Hepatocyte (in vitro differentiated cells): Measurements from ENCODE around the gene RPP30. TPM values are rescaled to one million over a fixed set of nuclear protein-coding genes. Genes with fewer than 3 reads are reported as not detected.

Experiments used
- DNase-seq: peaks from one replicate; pipeline ENCODE4 v3.0.0-alpha.2; 2016; ENCODE audit warnings: low spot score
- H2AFZ ChIP-seq: fragments of 200-600 bp; sonication (generic); 2 replicates; pipeline ENCODE4 v1.6.0; 2016; ENCODE audit warnings: antibody characterized with exemption, mild to moderate bottlenecking
- H3K27ac ChIP-seq: fragments of 200-600 bp; sonication (generic); 2 replicates; pipeline ENCODE4 v1.5.1; 2016; ENCODE audit warnings: mild to moderate bottlenecking
- H3K27me3 ChIP-seq: fragments of 200-600 bp; sonication (generic); 2 replicates; pipeline ENCODE4 v1.6.1; 2016
- H3K36me3 ChIP-seq: fragments of 200-600 bp; sonication (generic); replicated peaks from 2 replicates; pipeline ENCODE4 v1.5.1; 2016; ENCODE audit warnings: low read depth; ENCODE audit not compliant: insufficient read depth
- H3K4me1 ChIP-seq: fragments of 200-600 bp; sonication (generic); 2 replicates; pipeline ENCODE4 v1.5.1; 2016; ENCODE audit warnings: mild to moderate bottlenecking, moderate library complexity; ENCODE audit not compliant: insufficient read depth
- H3K4me2 ChIP-seq: fragments of 200-600 bp; sonication (generic); 2 replicates; pipeline ENCODE4 v1.6.0; 2016
- H3K4me3 ChIP-seq: fragments of 200-600 bp; sonication (generic); 2 replicates; pipeline ENCODE4 v1.5.1; 2016; ENCODE audit warnings: mild to moderate bottlenecking
- H3K79me2 ChIP-seq: fragments of 200-600 bp; sonication (generic); 2 replicates; pipeline ENCODE4 v1.6.0; 2017; ENCODE audit warnings: mild to moderate bottlenecking
- H3K9me2 ChIP-seq: fragments of 200-600 bp; sonication (generic); replicated peaks from 2 replicates; pipeline ENCODE4 v1.6.0; 2017; ENCODE audit warnings: mild to moderate bottlenecking; ENCODE audit not compliant: insufficient read depth
- H3K9me3 ChIP-seq: fragments of 200-600 bp; sonication (generic); 2 replicates; pipeline ENCODE4 v1.5.1; 2016; ENCODE audit warnings: low read depth, mild to moderate bottlenecking
- H4K20me1 ChIP-seq: fragments of 200-600 bp; sonication (generic); 2 replicates; pipeline ENCODE4 v1.6.0; 2016; ENCODE audit warnings: mild to moderate bottlenecking; ENCODE audit not compliant: insufficient read depth, poor library complexity, severe bottlenecking
- EZH2 ChIP-seq: fragments of 200-600 bp; sonication (generic); IDR thresholded peaks from 2 replicates; pipeline ENCODE4 v1.6.1; 2016; ENCODE audit warnings: antibody characterized with exemption, mild to moderate bottlenecking, borderline replicate concordance
- EZH2phosphoT487 ChIP-seq: fragments of 200-600 bp; sonication (generic); IDR thresholded peaks from one replicate; pipeline ENCODE4 v1.6.1; 2018; ENCODE audit warnings: antibody characterized with exemption, mild to moderate bottlenecking, low read depth, moderate library complexity; ENCODE audit not compliant: unreplicated experiment, severe bottlenecking
- WGBS: methylation state at CpG from one replicate; pipeline ENCODE4 v1.1.6; 2016; ENCODE audit warnings: low lambda C conversion rate; ENCODE audit errors: missing lambda C conversion rate; 5-methylcytosine and 5-hydroxymethylcytosine counted together
- polyA plus RNA-seq: library from polyadenylated mRNA; unstranded; fragments of >200 nt; fragmentation: Nextera tagmentation; extraction: Ambion mirVana; gene quantifications from 2 replicates; pipeline ENCODE4 v1.2.1, GENCODE V29; 2016
- total RNA-seq: library from RNA; depleted of rRNA; stranded (reverse); fragments of >200 nt; gene quantifications from 2 replicates; pipeline ENCODE4 v1.2.3, GENCODE V29; 2014
- TF ChIP-seq, protein P1 (sequence below): fragments of 200-600 bp; sonication (generic); IDR thresholded peaks from 2 replicates; pipeline ENCODE4 v1.5.1; 2016; ENCODE audit warnings: antibody characterized with exemption, mild to moderate bottlenecking; ENCODE audit not compliant: poor library complexity

Gene RPP30
- total and polyA plus RNA-seq, 2 experiments from 2014 or later = 33.1 to 38.6 TPM

DNA sequence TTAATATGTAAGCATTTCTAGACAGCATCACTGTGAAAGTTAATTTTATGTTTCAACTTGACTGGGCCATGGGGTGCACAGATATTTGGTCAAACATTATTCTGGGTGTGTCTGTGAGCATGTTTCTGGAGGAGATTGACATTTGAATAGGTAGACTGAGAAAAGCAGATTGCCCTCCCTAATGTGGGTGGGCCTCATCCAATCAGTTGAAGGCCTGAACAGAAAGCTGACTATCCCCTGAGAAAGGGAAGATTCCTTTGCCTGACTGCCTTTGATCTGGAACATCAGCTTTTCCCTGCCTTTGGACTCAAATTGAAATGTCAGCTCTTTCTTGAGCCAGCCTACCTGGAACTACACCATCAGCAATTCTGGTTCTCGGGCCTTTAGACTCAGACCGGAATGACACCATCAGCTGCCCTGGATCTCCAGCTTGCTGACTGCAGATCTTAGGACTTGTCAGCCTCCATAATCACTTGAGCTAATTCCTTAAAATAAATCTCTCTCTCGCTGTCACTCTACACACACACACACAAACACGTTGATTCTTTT lies 5.7 kb upstream of the RPP30 start:
- peaks cover 16% of the 10 kb centered on the region for H3K27me3 ChIP-seq
- no peak overlapping the region for H3K4me2 ChIP-seq
- no peaks in the 10 kb centered on the region for H3K79me2 ChIP-seq
- TF ChIP-seq EZH2 (no peak), EZH2phosphoT487 (no peak)
- TF ChIP-seq, protein P1, sequence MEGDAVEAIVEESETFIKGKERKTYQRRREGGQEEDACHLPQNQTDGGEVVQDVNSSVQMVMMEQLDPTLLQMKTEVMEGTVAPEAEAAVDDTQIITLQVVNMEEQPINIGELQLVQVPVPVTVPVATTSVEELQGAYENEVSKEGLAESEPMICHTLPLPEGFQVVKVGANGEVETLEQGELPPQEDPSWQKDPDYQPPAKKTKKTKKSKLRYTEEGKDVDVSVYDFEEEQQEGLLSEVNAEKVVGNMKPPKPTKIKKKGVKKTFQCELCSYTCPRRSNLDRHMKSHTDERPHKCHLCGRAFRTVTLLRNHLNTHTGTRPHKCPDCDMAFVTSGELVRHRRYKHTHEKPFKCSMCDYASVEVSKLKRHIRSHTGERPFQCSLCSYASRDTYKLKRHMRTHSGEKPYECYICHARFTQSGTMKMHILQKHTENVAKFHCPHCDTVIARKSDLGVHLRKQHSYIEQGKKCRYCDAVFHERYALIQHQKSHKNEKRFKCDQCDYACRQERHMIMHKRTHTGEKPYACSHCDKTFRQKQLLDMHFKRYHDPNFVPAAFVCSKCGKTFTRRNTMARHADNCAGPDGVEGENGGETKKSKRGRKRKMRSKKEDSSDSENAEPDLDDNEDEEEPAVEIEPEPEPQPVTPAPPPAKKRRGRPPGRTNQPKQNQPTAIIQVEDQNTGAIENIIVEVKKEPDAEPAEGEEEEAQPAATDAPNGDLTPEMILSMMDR = no peak
- no peaks in the 10 kb centered on the region for H4K20me1 ChIP-seq
- no peaks in the 10 kb centered on the region for H3K9me2 ChIP-seq
- H3K36me3 ChIP-seq = no peaks in the 10 kb centered on the region
- H3K4me1 ChIP-seq = no peaks in the 10 kb centered on the region
- DNase-seq = no peak
- H2AFZ ChIP-seq = no peak overlapping the region
- H3K27ac ChIP-seq = no peak overlapping the region
- H3K9me3 ChIP-seq = no peaks in the 10 kb centered on the region
- no peak overlapping the region for H3K4me3 ChIP-seq
- WGBS = 93% methylated on average over 4 of the region's 4 CpGs

DNA sequence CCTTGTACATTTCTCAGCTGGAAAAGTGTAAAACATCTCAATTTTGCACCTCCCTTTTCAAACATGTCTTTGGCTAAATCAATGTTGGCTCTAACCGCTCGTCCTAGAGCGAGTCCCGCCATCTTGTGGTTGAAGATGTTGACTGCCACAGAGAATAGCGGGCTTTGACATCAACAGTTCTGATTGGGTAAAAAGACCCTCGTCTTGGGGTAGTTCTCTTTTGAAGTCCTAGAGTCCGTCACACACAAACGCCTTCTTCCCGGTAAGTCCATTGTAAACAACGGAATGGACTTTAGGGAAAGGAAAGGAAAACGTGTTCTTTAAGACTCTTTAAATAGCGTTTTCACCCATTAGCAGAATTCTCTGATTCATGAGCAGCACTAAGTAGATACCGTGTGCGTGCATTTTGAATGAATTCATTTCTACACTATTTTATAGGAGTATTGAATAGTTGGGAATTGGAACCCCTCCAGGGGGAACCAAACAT lies 452 bp upstream of the RPP30 start:
- no peaks in the 10 kb centered on the region for H3K9me3 ChIP-seq
- peaks cover 24% of the 10 kb centered on the region for H3K79me2 ChIP-seq
- H3K36me3 ChIP-seq = no peaks in the 10 kb centered on the region
- TF ChIP-seq EZH2phosphoT487 = no peak
- TF ChIP-seq, protein P1 = peak; percentile 66
- H3K4me2 ChIP-seq = peak overlapping the region; percentile 84
- peak overlapping the region; percentile 70 for H3K4me3 ChIP-seq
- H4K20me1 ChIP-seq = no peaks in the 10 kb centered on the region
- H3K27ac ChIP-seq = peak overlapping the region; percentile 39
- no peaks in the 10 kb centered on the region for H3K9me2 ChIP-seq
- H3K4me1 ChIP-seq = no peaks in the 10 kb centered on the region
- peak overlapping the region; percentile 89 for H2AFZ ChIP-seq
- no peaks in the 10 kb centered on the region for H3K27me3 ChIP-seq
- DNase-seq = peak; percentile 77
- 1% methylated on average over 14 of the region's 14 CpGs for WGBS

DNA sequence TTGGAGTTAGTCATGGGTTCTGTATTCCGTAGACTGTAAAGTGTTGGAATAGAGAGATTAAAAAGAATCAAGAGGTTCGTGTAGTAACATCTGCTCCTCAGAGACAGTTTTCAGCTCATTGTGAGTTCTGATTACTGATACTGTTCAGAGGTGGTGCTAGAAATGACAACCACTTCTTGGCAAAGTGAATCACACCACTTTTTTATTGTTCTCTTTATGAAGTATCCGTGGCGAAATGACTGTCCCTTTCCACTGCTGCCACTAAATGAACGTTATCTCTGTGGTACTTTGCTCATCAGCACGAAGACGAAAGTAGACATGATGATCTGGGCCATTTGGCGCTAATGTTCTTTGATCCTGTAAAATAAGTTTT lies 860 bp downstream of the RPP30 start:
- Histone ChIP-seq H3K4me2 (peak overlapping the region; percentile 84), H3K9me3 (no peaks in the 10 kb centered on the region), H3K4me3 (peak overlapping the region; percentile 70), H3K4me1 (no peaks in the 10 kb centered on the region), H3K36me3 (no peaks in the 10 kb centered on the region), H3K27me3 (no peaks in the 10 kb centered on the region), H4K20me1 (no peaks in the 10 kb centered on the region), H3K27ac (peak overlapping the region; percentile 67), H3K79me2 (peaks cover 24% of the 10 kb centered on the region), H2AFZ (peak overlapping the region; percentile 89), H3K9me2 (no peaks in the 10 kb centered on the region)
- WGBS = 51% methylated on average over 8 of the region's 8 CpGs
- TF ChIP-seq EZH2 (no peak), EZH2phosphoT487 (no peak)
- TF ChIP-seq, protein P1 = no peak
- DNase-seq = no peak
